ENCODE data around the gene PLA2G3. TPM values are rescaled to one million over a fixed set of nuclear protein-coding genes. Genes with fewer than 3 reads are reported as not detected.

The PLA2G3 gene, protein sequence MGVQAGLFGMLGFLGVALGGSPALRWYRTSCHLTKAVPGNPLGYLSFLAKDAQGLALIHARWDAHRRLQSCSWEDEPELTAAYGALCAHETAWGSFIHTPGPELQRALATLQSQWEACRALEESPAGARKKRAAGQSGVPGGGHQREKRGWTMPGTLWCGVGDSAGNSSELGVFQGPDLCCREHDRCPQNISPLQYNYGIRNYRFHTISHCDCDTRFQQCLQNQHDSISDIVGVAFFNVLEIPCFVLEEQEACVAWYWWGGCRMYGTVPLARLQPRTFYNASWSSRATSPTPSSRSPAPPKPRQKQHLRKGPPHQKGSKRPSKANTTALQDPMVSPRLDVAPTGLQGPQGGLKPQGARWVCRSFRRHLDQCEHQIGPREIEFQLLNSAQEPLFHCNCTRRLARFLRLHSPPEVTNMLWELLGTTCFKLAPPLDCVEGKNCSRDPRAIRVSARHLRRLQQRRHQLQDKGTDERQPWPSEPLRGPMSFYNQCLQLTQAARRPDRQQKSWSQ
- 0.29 and 0.36 TPM in 2 replicates for total RNA-seq

DNA sequence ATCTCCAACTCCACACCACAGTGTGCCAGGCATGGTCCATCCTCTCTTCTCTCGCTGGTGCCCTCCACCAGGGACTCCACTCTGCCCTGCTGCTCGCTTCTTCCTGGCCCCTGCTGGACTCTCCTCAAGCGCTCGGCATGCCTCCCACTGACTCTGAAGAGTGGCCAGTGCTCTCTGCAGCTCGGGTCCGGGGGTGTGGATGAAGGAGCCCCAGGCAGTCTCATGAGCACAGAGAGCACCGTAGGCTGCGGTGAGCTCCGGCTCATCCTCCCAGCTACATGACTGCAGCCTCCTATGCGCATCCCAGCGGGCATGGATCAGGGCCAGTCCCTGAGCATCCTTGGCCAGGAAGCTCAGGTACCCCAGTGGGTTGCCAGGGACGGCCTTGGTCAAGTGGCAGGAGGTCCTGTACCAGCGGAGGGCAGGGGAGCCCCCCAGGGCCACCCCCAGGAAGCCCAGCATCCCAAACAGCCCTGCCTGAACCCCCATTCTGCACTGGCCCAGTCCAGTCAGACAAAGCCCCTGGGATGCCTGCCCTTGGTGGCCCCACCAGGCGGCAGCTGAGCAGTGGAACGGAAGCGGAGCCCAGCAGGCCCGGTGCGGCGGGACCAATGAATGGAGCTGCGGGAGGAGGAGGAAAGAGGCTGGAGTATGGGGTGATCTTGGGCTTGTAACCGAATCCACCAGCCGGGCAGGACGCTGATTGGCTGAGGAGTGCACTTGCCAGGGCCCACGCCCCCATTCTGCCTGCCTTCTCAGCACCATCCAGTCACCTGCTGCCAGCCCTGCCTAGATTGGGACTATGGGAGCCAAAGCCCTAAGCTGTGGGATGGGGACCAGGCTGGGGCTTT lies at the start of gene PLA2G3:
TSS of gene PLA2G3 (minus strand) at position 643 of the 851 bp plus-strand sequence. CDS start at position 489, 154 bp downstream.
- H3K9me3 ChIP-seq (ENCODE audit: low read depth, low read length) = no peaks in the 10 kb centered on the region
- no peak within 1 kb of the TSS for H2AFZ ChIP-seq (ENCODE audit: low read length)
- DNase-seq (ENCODE audit: insufficient read length, low spot score, missing footprints) = peak; percentile 88

DNA sequence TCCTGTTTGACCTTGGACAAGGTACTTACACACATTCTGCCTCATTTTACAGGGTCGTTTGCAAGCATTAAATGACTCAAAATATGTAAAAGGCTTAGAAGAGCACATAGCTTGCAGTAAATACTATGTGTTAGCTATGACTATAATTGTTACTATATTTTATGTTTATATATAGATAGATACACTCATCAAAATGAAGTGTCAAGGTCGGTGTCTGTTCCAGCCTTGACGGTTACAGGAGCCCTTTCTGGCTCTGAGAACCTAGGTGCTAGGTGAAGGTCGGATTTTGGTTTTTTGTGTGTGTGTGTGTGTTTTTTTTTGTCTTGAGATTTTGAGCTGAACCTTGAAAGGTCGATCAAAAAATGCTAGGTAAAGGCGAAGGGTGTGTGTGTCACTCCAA lies 47.3 kb upstream of the PLA2G3 start:
- peaks cover 9% of the 10 kb centered on the region for H4K20me1 ChIP-seq (ENCODE audit: insufficient read depth, low read length)
- no peaks in the 10 kb centered on the region for H3K27me3 ChIP-seq (ENCODE audit: insufficient read depth, low read length)
- H2AFZ ChIP-seq (ENCODE audit: low read length) = no peak overlapping the region
- no peaks in the 10 kb centered on the region for H3K9me3 ChIP-seq (ENCODE audit: low read depth, low read length)
- peaks cover 65% of the 10 kb centered on the region for H3K79me2 ChIP-seq (ENCODE audit: insufficient read depth, low read length)
- DNase-seq (ENCODE audit: insufficient read length, low spot score, missing footprints) = no peak
- H3K27ac ChIP-seq (ENCODE audit: low read depth, low read length) = no peak overlapping the region
- no peak overlapping the region for H3K4me3 ChIP-seq (ENCODE audit: insufficient read depth, low read length)
- H3K4me2 ChIP-seq (ENCODE audit: insufficient read depth, low read length) = no peak overlapping the region
- TF ChIP-seq, protein P1, sequence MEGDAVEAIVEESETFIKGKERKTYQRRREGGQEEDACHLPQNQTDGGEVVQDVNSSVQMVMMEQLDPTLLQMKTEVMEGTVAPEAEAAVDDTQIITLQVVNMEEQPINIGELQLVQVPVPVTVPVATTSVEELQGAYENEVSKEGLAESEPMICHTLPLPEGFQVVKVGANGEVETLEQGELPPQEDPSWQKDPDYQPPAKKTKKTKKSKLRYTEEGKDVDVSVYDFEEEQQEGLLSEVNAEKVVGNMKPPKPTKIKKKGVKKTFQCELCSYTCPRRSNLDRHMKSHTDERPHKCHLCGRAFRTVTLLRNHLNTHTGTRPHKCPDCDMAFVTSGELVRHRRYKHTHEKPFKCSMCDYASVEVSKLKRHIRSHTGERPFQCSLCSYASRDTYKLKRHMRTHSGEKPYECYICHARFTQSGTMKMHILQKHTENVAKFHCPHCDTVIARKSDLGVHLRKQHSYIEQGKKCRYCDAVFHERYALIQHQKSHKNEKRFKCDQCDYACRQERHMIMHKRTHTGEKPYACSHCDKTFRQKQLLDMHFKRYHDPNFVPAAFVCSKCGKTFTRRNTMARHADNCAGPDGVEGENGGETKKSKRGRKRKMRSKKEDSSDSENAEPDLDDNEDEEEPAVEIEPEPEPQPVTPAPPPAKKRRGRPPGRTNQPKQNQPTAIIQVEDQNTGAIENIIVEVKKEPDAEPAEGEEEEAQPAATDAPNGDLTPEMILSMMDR (IDR thresholded peaks at IDR 0.05; ENCODE audit: extremely low read depth, low read depth, low read length) = no peak
- peaks cover 27% of the 10 kb centered on the region for H3K36me3 ChIP-seq (ENCODE audit: insufficient read depth, low read length)
- H3K4me1 ChIP-seq (ENCODE audit: insufficient read depth, low read length) = peaks cover 13% of the 10 kb centered on the region

More for the DNA sequence above, at the start of gene PLA2G3:
- Histone ChIP-seq H3K36me3 (ENCODE audit: insufficient read depth, low read length) (no peaks in the 10 kb centered on the region), H4K20me1 (ENCODE audit: insufficient read depth, low read length) (no peaks in the 10 kb centered on the region), H3K27me3 (ENCODE audit: insufficient read depth, low read length) (peaks cover 37% of the 10 kb centered on the region), H3K4me2 (ENCODE audit: insufficient read depth, low read length) (no peak within 1 kb of the TSS), H3K79me2 (ENCODE audit: insufficient read depth, low read length) (no peaks in the 10 kb centered on the region), H3K27ac (ENCODE audit: low read depth, low read length) (no peak within 1 kb of the TSS), H3K4me1 (ENCODE audit: insufficient read depth, low read length) (no peaks in the 10 kb centered on the region), H3K4me3 (ENCODE audit: insufficient read depth, low read length) (no peak within 1 kb of the TSS)
- TF ChIP-seq, protein P1 (IDR thresholded peaks at IDR 0.05; ENCODE audit: extremely low read depth, low read depth, low read length) = no peak

DNA sequence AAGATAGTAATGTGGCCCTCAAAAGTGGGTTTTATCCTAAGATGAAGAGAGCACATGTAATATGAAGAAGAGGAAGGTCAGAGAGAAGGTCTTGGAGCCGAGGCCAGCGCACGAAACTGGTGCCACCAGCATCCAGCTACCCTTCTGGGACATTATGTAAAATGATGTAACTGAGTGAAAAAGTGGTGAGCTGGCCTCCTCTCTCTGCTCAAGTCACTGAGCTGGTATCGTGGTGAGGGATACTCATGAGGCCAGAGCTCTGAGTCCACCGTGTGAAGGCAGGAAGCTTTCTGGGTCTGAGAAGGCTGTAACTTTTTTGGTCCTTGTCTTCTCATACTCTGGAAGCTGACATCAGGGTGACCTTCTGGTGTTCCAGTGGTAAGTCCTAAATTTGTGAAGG lies 44.7 kb upstream of the PLA2G3 start:
- H2AFZ ChIP-seq (ENCODE audit: low read length) = no peak overlapping the region
- H3K4me1 ChIP-seq (ENCODE audit: insufficient read depth, low read length) = peaks cover 5% of the 10 kb centered on the region
- peaks cover 62% of the 10 kb centered on the region for H3K79me2 ChIP-seq (ENCODE audit: insufficient read depth, low read length)
- no peak overlapping the region for H3K4me2 ChIP-seq (ENCODE audit: insufficient read depth, low read length)
- no peaks in the 10 kb centered on the region for H3K9me3 ChIP-seq (ENCODE audit: low read depth, low read length)
- peak overlapping the region; percentile 61 for H3K27ac ChIP-seq (ENCODE audit: low read depth, low read length)
- peaks cover 9% of the 10 kb centered on the region for H4K20me1 ChIP-seq (ENCODE audit: insufficient read depth, low read length)
- TF ChIP-seq, protein P1 (IDR thresholded peaks at IDR 0.05; ENCODE audit: extremely low read depth, low read depth, low read length) = no peak
- no peaks in the 10 kb centered on the region for H3K27me3 ChIP-seq (ENCODE audit: insufficient read depth, low read length)
- H3K4me3 ChIP-seq (ENCODE audit: insufficient read depth, low read length) = no peak overlapping the region
- DNase-seq (ENCODE audit: insufficient read length, low spot score, missing footprints) = peak; percentile 90
- peaks cover 18% of the 10 kb centered on the region for H3K36me3 ChIP-seq (ENCODE audit: insufficient read depth, low read length)
